DMS53 (cell line): ENCODE measurements around the gene GRID2.

ENCODE experiments used
- DNase-seq: peaks from one replicate; lab custom pipeline; 2025; lab: John Stamatoyannopoulos, UW

GRID2 gene

DNA sequence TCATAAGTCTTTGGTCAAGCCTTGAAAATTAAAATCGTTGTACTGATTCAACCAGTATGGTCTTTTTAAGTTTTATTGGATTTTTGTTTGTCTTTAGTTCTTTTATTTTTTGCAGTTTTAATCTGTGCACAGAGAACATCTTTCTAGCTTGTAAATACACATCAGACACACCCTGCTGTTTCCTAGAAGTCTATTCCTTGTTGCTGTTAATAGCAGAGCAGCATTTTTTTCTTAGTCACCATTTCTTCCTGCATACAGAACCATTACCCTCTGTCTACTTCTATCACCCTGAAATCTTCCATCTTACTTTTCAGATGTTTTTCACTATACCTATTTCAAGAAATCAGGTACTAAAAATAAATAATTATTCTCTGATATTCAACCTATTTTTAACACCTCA, 375.4 kb downstream of the GRID2 start:
- no peak for DNase-seq

GRCh38 chr4:92714640-92715039, 410.9 kb downstream of the GRID2 start:
- DNase-seq = no peak

DNA sequence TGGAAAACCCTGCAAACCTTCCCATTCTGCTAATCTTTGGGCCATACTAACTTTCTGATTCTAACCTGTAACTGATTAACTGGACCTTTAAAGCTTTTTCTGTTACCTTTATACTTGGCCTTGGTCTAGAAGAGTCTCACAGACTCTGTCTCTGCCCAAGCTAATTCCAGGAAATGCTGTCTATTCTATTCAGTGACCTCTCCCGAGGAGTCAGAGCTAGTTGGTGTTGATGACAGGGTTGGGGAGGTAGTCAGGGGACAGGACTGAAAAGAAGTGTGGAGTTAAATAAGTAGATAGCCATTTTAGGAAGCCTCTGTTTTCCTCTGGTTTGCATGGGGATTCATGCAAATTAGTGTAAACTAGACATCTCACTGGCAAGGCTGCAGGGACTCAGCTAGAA, 429.5 kb downstream of the GRID2 start:
- DNase-seq = no peak

GRCh38 chr4:92735025-92735665, 431.4 kb downstream of the GRID2 start:
- no peak for DNase-seq

DNA sequence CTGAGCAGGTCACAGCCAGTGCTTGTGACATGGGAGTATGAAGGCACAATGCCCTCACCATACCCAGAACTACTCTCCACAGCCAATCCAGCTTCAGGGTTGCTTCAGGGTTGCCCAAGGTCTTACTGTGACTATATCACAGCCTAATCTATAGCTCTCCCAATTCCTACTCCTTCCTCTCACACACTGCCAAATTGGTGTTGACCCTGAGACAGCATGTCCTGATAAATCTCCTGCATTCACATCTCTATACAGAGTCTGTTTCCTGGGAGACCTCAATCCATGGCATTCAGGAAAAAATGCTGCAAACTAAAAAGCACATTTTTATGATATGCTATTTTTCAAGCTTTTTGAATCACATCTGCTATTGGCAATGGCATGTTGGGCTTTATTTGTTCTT, 456.7 kb downstream of the GRID2 start:
- peak; percentile 65 for DNase-seq

GRCh38 chr4:92776080-92776479, 472.3 kb downstream of the GRID2 start:
- DNase-seq = no peak

- DNase-seq = no peak
Measured at GRCh38 chr4:92789741-92790140, 486.0 kb downstream of the GRID2 start.

DNA sequence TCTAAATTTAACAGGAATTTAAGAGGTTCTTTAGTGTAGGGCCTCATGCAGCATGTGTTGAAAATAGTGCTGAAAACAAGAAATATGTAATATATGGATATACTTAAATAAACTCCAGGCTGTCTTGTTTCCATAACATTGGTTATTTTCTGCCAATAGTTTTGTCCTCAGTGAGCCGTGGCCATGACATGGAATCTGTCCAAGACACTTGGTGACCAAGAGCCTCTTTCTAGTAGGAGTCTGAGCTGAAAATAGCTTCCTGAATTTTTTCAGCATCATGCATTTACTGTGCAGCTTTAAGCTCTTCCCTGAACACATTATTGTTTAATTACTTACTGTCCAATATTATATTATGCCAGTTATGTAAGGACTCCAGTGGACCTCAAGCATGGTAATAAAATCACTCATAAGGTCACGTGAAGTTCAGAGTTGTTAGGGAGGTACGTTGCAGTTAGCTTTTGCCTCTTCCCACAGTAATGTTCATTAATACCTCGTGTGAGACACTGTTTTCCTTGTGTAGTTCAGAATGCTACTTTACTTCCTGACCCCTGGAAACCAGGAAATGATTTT, 488.2 kb downstream of the GRID2 start:
- peak; percentile 67 for DNase-seq

DNA sequence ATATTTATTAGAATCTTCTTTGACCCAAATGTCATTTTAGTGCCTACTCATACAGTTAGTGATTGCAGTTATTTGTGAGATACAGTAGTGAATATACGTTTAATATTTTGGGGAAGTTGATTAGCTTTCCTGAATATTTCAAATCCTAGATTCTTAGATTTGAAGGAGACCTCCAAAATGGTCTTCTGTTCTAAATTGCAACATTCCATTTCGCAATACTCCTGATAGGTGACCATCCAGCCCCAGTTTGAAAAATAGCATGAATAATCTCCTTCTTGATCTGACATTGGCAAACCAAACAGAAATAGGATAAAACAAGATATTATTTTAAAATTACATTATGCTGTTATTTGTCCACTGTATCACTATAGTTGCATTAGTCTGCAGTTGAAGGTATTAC, 505.6 kb downstream of the GRID2 start:
- DNase-seq = no peak

DNA sequence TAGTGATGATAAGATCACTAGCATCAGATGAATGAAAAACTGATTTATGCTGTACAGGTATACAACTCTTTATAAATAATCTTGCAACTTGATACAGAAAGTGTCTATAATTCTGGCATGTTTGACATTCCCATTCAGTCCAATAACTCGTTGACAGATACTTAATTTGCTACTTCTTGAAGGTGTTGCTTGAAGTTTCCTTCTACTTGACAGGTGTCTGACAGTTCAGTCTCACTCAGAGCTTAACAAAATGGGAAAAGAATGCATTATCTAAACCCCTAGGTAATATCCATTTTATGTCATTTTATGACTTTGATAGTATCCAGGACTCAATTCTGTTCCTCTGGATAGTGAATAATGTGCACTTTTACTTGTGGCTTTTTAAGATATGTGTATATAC, 508.9 kb downstream of the GRID2 start:
- DNase-seq = no peak

DNA sequence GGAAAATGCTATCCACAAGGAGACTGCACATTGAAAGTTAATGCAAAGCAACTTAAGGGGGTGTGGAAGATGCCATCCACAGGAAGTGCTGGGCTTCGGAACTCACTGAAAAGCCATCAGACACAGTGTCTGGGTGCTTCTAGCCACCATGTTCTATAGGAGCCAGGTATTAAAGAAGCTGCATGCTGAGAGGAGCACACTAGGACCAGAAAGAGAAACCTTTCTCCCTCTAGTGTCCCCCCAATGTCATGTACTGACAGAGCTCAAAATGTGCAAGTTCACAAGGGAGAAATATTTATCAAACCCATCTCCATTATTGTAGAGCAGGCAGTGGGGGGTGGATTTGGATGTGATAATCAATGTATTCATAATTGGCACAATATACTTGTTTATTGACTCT, 510.9 kb downstream of the GRID2 start:
- DNase-seq = no peak

GRCh38 chr4:92825256-92825655, 521.5 kb downstream of the GRID2 start:
- no peak for DNase-seq

DNA sequence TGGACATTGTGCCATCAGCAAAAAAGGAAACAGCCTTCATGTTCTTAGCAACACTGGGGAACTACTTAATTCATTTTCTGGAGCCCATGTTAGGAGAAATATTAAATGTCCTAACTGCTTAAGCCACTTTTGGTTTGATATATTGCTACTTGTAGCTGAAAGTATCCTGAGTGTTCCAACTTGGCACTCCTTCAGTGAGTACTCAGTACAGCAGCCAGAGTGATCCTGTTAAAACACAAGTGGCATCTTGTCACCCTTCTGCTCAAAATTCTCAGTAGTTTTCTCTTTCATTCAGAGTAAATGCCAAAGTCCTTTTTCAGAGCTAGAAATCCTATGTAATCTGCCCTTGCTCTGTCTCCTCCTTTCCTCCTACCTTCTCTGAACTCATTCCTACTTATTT, 522.0 kb downstream of the GRID2 start:
- no peak for DNase-seq

- no peak for DNase-seq
Measured at GRCh38 chr4:92830771-92831170, 527.0 kb downstream of the GRID2 start.

DNA sequence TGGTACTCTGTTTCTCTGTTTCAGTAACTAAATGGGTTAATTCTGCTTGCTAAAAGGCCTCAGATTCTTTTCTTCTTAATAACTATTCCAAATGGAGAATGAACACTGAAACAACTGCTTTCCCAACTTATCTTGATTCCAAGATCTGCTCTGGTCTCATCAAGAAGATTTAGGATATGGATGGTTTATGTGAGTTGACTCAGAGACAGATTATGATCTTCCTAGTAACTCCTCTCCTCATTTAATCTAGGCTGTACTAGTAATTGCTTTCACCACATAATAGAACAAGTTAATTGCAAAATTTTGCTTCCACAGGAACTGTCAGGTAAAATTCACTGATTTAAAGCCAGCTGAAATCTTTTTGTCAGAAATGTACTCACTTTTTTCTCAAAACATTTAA, 537.1 kb downstream of the GRID2 start:
- DNase-seq = no peak

GRCh38 chr4:92843784-92844183, 540.0 kb downstream of the GRID2 start:
- DNase-seq = no peak

DNA sequence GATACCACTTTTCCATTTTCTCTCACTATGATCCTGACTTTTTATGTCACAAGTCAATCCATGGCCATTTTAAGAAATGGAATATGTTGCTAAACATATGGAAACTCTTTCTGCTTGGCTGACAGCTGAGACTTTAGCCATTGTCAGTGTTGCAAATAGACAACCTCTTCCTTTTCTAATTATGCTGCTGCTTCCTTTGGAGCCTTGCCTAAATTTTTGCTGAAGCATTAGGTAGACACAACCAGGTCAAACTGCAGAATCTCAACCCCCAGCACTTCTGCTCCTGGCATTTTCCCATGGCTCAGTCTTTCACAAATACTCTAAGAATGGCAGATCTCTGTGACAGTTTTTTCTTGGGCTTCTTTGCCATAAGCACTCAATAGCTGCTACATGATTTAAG, 543.3 kb downstream of the GRID2 start:
- no peak for DNase-seq

DNA sequence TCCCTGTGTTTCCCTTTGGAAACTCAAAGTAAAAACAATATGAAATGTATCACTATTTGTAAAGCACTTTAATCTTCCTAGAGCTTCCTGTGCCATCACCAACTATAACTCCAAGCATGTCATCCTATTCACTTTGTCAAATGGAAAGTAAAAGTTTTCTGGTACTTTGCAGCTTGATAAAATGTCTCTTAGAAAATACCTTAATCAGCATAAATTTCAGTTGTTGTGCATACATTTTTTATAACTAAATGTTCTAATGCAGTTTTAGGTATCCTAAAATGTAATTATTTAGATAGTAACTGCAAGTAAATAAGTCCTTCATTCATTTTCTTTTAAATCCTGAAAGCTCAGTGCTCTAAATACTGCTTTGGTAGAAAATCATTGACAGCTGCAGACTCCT, 558.7 kb downstream of the GRID2 start:
- no peak for DNase-seq

- DNase-seq = no peak
Measured at GRCh38 chr4:92864096-92864495, 560.3 kb downstream of the GRID2 start.

DNA sequence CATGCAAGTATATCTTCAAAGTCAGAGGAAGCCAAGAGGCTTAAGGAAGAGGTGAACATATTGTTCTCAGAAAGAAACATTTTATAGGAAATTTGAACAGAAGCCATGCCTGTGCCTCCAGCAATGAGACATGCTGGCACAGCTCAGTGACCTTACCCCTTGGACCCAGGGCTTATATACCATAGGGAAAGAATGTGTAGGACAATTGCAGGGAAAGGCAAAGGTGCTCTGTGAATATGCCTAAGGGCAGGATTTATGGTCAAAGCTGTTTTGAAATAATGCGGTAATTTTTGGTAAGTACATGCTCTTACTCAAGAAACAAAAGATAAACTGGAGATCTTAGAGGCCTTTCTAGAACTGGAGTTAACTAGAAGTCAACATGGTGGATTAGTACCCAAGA, 568.8 kb downstream of the GRID2 start:
- DNase-seq = no peak

GRCh38 chr4:92885632-92886031, 581.9 kb downstream of the GRID2 start:
- no peak for DNase-seq

GRCh38 chr4:92952426-92952825, 648.7 kb downstream of the GRID2 start:
- DNase-seq = no peak

GRCh38 chr4:92952897-92953296, 649.1 kb downstream of the GRID2 start:
- no peak for DNase-seq

- no peak for DNase-seq
Measured at GRCh38 chr4:92953462-92953861, 649.7 kb downstream of the GRID2 start.
